Posterior cingulate gyrus (tissue), 11 donors: ENCODE measurements around the gene KCTD21.

Source experiments
- DNase-seq, 10 donors: peaks; one replicate each; pipeline versions ENCODE4 v3.0.0 to v3.0.0-alpha.2; 2020 to 2021; ENCODE audit warnings: mixed read lengths in 3 of 10
- intact Hi-C: fragments of 100-400 bp; cut with DNase I; formaldehyde crosslinking; loops from one replicate; pipeline ENCODE4 v1.15.1; 2023

Gene KCTD21

GRCh38 chr11:78203184-78203583, 14.8 kb upstream of the KCTD21 start:
- DNase-seq: no peak
- intact Hi-C loops: no loop called here

GRCh38 chr11:78202733-78203167, 14.3 kb upstream of the KCTD21 start:
- peak in 1 of 10 donors; percentile 33 for DNase-seq
- intact Hi-C loops: no loop called here

GRCh38 chr11:78201096-78201818, 12.8 kb upstream of the KCTD21 start:
- intact Hi-C loops: no loop called here

GRCh38 chr11:78200553-78200952, 12.1 kb upstream of the KCTD21 start:
- peak in 2 of 10 donors; percentile 60 to 80 for DNase-seq
- intact Hi-C loops: no loop called here

More at GRCh38 chr11:78201096-78201818, 12.8 kb upstream of the KCTD21 start:
- peak in 2 of 10 donors; percentile 50 to 56 for DNase-seq

DNA sequence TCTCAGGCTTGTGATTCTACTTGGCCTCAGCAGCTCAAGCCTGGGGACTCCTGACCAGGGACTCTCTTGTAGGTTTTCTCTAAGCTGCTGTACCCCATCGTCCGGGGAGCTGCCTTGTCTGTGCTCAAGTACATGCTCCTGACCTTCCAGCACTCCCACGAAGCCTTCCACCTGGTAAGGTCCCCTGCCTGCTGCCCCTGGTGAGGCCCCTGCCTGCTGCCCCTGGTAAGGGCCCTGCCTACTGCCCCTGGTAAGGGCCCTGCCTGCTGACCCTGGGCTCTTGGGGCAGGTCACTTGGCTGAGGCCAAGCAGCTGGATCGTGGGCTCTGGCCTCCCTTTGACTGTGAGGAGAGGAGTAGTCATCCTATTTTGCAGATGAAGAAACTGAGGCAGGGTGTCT, 11.6 kb upstream of the KCTD21 start:
- intact Hi-C loops: no loop called here
- peak in 2 of 10 donors; percentile 57 to 67 for DNase-seq

DNA sequence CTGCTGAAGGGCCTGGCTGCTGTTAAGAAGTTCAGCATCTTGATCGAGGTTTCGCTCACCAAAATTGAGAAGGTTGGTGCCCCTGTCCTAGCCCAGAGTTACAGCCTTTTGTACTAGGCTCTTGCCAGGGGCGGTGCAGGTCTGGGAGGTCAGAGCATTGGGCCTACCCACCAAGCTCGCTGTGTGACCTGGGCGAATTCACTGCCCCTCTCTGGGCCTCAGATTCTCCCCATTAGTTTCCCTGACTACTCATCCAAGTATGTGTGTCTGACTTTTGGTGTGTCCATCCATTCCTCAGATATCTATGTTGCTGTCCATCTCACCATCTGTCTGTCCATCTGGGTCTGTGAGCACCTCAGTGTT, 11.2 kb upstream of the KCTD21 start:
- intact Hi-C loops: no loop called here
- peak in 1 of 10 donors; percentile 13 for DNase-seq

- DNase-seq: peak in 2 of 10 donors; percentile 46 to 65
- intact Hi-C loops: no loop called here
Measured at GRCh38 chr11:78199015-78199652, 10.7 kb upstream of the KCTD21 start.

GRCh38 chr11:78197816-78198215, 9.4 kb upstream of the KCTD21 start:
- DNase-seq: peak in 3 of 10 donors; percentile 41 to 81 (median 55)
- intact Hi-C loops: no loop called here

DNA sequence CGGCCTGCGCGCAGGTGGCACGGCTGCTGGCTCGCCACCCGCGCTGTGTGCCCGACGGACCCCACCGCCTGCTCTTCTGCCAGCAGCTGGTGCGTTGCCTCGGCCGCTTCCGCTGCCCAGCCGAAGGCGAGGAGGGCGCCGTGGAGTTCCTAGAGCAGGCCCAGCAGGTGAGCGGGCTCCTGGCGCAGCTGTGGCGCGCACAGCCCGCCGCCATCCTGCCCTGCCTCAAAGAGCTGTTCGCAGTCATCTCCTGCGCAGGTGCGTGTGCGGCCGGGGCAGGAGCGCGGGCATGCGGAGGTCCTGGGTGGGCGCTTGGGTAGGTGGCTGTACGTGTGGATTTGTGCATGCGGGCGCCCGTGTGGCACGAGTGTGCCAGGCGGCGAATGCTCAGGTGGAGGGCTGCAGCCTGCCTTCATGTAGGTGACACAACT, 8.2 kb upstream of the KCTD21 start:
- peak in 3 of 10 donors; percentile 57 to 70 (median 70) for DNase-seq
- intact Hi-C loops: no loop called here

GRCh38 chr11:78195917-78196560, 7.6 kb upstream of the KCTD21 start:
- intact Hi-C loops: no loop called here
- DNase-seq: peak in 4 of 10 donors; percentile 40 to 91 (median 84)

- DNase-seq: peak in 1 of 10 donors; percentile 12
- intact Hi-C loops: no loop called here
Measured at GRCh38 chr11:78194490-78194889, 6.1 kb upstream of the KCTD21 start.

- DNase-seq: peak in 3 of 10 donors; percentile 50 to 72 (median 70)
- intact Hi-C loops: no loop called here
Measured at GRCh38 chr11:78193806-78194205, 5.4 kb upstream of the KCTD21 start.

- DNase-seq: peak in 3 of 10 donors; percentile 52 to 66 (median 62)
- intact Hi-C loops: no loop called here
Measured at GRCh38 chr11:78192911-78193351, 4.5 kb upstream of the KCTD21 start.

DNA sequence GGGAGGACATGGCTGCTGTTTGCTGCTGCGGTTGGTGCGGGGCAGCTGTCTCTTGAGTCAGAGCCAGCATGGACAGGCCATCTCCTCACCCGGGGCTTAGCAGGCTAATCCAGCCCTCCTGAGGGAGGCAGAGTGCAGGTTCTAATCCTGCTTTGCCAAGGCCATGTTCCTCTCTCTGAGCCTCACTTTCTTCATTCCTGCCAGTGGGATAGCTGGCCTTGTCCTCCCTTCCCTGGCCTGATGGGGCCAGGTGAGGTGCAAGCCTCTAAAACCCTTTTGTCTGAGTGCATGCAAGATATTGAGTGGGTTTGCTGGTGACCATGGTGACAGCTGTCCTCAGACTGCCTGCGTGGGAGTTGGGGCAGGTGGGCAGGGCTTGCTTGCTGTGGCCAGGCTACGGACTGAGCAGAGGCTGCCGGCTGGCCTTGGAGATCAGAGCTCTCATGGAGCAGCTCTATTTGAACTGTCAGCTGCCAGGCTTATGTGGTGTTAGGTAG, 3.8 kb upstream of the KCTD21 start:
- DNase-seq: peak in 3 of 10 donors; percentile 70 to 81 (median 81)
- intact Hi-C loops: no loop called here

GRCh38 chr11:78190871-78191538, 2.6 kb upstream of the KCTD21 start:
- DNase-seq: peak in 3 of 10 donors; percentile 32 to 78 (median 69)
- intact Hi-C loops: no loop called here

- intact Hi-C loops: no loop called here
- peak in 3 of 10 donors; percentile 20 to 72 (median 52) for DNase-seq
Measured at GRCh38 chr11:78190374-78190773, 1.9 kb upstream of the KCTD21 start.

- intact Hi-C loops: loop anchor here (5.0 kb wide), 1 partner anchor 198 kb away; the partner anchor contains the start of gene INTS4
- DNase-seq: peak in 2 of 10 donors; percentile 44 to 52
Measured at GRCh38 chr11:78189851-78190250, 1.4 kb upstream of the KCTD21 start.

DNA sequence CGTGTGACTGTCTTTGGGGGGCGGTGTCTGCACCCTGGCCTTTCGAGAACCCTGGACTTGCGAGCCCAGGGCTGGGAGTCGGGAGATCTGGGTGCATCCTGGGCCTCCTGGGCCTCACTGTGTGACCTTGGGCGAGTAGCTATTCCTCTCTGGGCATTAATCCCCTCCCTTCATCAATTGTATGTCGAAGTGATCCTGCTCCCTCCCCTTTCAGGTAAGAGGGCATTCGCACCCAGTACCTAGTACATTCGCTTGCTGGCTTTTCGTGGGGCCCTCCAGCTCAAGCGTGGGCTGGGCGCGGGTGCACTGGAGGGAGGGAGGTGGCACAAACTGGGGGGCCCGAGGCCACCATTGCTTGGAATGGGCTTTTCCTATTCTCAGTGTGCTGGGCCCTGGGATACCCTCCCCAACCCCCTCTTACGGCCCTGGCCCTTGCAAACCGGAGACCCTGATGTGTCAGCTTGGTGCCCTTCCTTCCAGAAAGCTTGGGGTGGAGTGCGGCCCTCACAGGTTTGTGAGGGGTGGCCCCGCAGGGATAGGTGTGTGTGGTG, 823 bp upstream of the KCTD21 start:
- DNase-seq: peak in 3 of 10 donors; percentile 65 to 81 (median 73)
- intact Hi-C loops: loop anchor here (5.0 kb wide), 1 partner anchor 197 kb away; the partner anchor contains the start of gene INTS4

- intact Hi-C loops: loop anchor here (5.0 kb wide), 1 partner anchor 195 kb away; the partner anchor contains the start of gene INTS4
Measured at GRCh38 chr11:78187366-78188285, 800 bp downstream of the KCTD21 start.

More at GRCh38 chr11:78187366-78188285, 800 bp downstream of the KCTD21 start:
- DNase-seq: peak in 2 of 10 donors; percentile 8 to 14
